GM18870 (cell line): ENCODE results near the gene TMLHE.
"Not testable (repeated sequence)": the region's sequence is repeated elsewhere in the genome, so short reads cannot be mapped to it uniquely, and the experiment has no call there.

Source experiments
- ATAC-seq: cut with Tn5 transposase; IDR thresholded peaks from one replicate; pipeline ENCODE4 v1.9.1; 2021; ENCODE audit warnings: moderate library complexity; ENCODE audit not compliant: unreplicated experiment

TMLHE gene

DNA sequence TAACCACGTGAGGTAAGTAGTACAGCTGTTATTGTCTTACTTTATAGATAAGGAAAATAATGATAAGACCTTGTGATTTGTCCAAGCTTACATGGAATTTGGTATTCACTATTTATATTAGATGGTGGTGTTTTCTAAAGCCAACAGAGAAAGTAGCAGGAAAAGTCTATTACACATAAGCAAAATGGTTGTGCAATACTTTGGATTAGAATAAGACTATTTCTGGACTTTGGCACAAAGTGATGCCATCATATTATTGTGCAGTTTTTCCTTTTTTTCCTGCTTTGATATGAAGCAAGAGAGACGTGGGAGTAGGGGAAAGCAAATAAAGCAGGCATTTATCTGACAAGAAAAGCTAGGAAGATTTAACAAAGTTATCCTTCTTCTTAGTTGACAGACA is 117.6 kb downstream of the TMLHE start:
- not testable (repeated sequence) for ATAC-seq

GRCh38 chrX:155491421-155491820 is 121.3 kb downstream of the TMLHE start:
- not testable (repeated sequence) for ATAC-seq

- ATAC-seq, result not testable (repeated sequence)
These were observed 135.6 kb downstream of the TMLHE start for GRCh38 chrX:155477136-155477535.

GRCh38 chrX:155466269-155466938 is 146.3 kb downstream of the TMLHE start:
- not testable (repeated sequence) for ATAC-seq

GRCh38 chrX:155460501-155460900 is 152.3 kb downstream of the TMLHE start:
- ATAC-seq, result not testable (repeated sequence)

DNA sequence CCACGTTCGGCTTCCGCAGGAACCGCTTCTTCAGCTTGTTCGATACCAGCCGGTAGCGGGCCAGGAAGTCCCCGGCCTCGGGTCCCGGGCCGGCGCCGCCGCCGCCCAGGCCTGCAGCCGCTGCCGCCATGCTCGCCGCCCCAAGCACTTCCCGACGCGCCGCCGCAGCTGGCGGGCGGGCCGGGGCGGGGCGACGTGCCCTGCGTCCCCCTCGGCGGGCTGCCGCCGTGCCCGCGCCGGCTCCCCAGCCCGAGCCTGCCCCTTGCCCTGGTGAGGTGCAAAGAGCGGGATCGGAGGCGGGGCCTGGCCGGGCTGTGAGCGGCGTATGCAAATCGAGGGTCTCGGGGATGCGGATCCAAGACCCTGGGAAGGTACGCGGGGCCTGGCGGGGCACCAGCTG is 154.3 kb downstream of the TMLHE start, which contains the start of gene F8A3:
Gene F8A3 (minus strand): TSS at position 150 of the 400 bp plus-strand sequence. CDS start 20 bp downstream, at position 130.
- ATAC-seq, result peak; percentile 59

GRCh38 chrX:155457761-155458447 is 154.8 kb downstream of the TMLHE start:
- peak; percentile 65 for ATAC-seq

DNA sequence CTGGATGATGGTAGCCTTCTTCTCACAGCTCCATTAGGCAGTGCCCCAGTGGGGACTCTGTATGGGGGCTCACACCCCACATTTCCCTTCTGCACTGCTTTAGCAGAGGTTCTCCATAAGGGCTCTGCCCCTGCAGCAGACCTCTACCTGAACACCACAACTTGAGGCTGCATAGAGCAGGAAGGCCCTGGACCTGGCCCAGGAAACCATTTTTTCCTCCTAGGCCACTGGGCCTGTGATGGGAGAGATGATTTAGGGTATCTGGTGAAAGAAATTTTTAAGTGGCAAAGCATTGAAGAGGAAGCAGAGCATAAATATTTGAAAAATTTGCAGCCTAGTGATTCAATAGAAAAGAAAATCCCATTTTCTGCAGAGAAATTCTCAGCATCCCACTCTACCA is 171.7 kb downstream of the TMLHE start:
- no peak for ATAC-seq
